Liver (tissue), 9 donors: ENCODE results near the gene PER2. TPM values are rescaled to one million over a fixed set of nuclear protein-coding genes. Genes with fewer than 3 reads are reported as not detected.

Experiments used
- DNase-seq: peaks from one replicate; pipeline ENCODE4 v3.0.0-alpha.2; 2017; ENCODE audit warnings: low spot score
- H3K27ac ChIP-seq, 2 donors: one replicate each; pipeline ENCODE4 v1.7.0; 2013; ENCODE audit warnings: inconsistent platforms in 2 of 2, low read length in 2 of 2, control low read depth in 1 of 2, low read depth in 1 of 2, mild to moderate bottlenecking in 1 of 2
- H3K27me3 ChIP-seq, 4 donors: one replicate each; pipeline versions ENCODE4 v1.6.1 to v1.7.0; 2013; ENCODE audit warnings: low read length in 3 of 4, inconsistent platforms in 1 of 4, mild to moderate bottlenecking in 1 of 4, moderate library complexity in 1 of 4; ENCODE audit not compliant: control insufficient read depth in 4 of 4, insufficient read depth in 4 of 4
- H3K36me3 ChIP-seq, 4 donors: one replicate each; pipeline versions ENCODE4 v1.6.1 to v1.7.0; 2013; ENCODE audit warnings: low read length in 3 of 4, mild to moderate bottlenecking in 3 of 4, low read depth in 1 of 4, moderate library complexity in 1 of 4; ENCODE audit not compliant: control insufficient read depth in 4 of 4, insufficient read depth in 3 of 4
- H3K4me1 ChIP-seq, 4 donors: one replicate each; pipeline versions ENCODE4 v1.6.1 to v1.7.0; 2013; ENCODE audit warnings: low read length in 3 of 4, mild to moderate bottlenecking in 3 of 4, moderate library complexity in 1 of 4; ENCODE audit not compliant: control insufficient read depth in 4 of 4, insufficient read depth in 4 of 4
- H3K4me3 ChIP-seq, 3 donors: one replicate each; pipeline versions ENCODE4 v1.6.1 to v1.7.0; 2013; ENCODE audit warnings: low read length in 3 of 3, control low read depth in 1 of 3, low read depth in 1 of 3, mild to moderate bottlenecking in 1 of 3
- H3K9ac ChIP-seq, 2 donors: one replicate each; pipeline ENCODE4 v1.7.0; 2013; ENCODE audit warnings: low read length in 2 of 2, mild to moderate bottlenecking in 2 of 2, moderate library complexity in 2 of 2, control low read depth in 1 of 2, low read depth in 1 of 2
- H3K9me3 ChIP-seq, 4 donors: one replicate each; pipeline versions ENCODE4 v1.6.1 to v1.7.0; 2013; ENCODE audit warnings: low read length in 3 of 4; ENCODE audit not compliant: control insufficient read depth in 4 of 4
- CTCF ChIP-seq: fragments of 150-350 bp; IDR thresholded peaks from 2 replicates; pipeline ENCODE4 v1.5.1; 2017; ENCODE audit warnings: improper control_type of control experiment, low read depth, low read length; ENCODE audit not compliant: missing input control
- EGR1 ChIP-seq, 2 donors: IDR thresholded peaks; 2 replicates each; pipeline ENCODE4 v1.6.1; 2016 to 2018; ENCODE audit warnings: antibody characterized with exemption in 2 of 2, low read depth in 2 of 2
- FOXA1 ChIP-seq: IDR thresholded peaks from 2 replicates; pipeline ENCODE4 v1.6.1; 2016; ENCODE audit warnings: antibody characterized with exemption
- FOXA2 ChIP-seq: IDR thresholded peaks from 2 replicates; pipeline ENCODE4 v1.6.1; 2016; ENCODE audit warnings: antibody characterized with exemption
- GABPA ChIP-seq, 2 donors: IDR thresholded peaks in 1 of 2; conservative IDR thresholded peaks in 1 of 2; 2 replicates each; pipeline ENCODE4 v1.6.1; 2016; ENCODE audit warnings: antibody characterized with exemption in 2 of 2, mild to moderate bottlenecking in 1 of 2, moderate library complexity in 1 of 2
- HNF4A ChIP-seq, 2 donors: conservative IDR thresholded peaks; 2 replicates each; pipeline ENCODE4 v1.6.1; 2016; ENCODE audit warnings: antibody characterized with exemption in 2 of 2, mild to moderate bottlenecking in 2 of 2
- HNF4G ChIP-seq: IDR thresholded peaks from 2 replicates; pipeline ENCODE4 v1.6.1; 2016; ENCODE audit warnings: antibody characterized with exemption
- JUND ChIP-seq, 2 donors: IDR thresholded peaks; 2 replicates each; pipeline ENCODE4 v1.6.1; 2016; ENCODE audit warnings: antibody characterized with exemption in 2 of 2
- MAX ChIP-seq: IDR thresholded peaks from 2 replicates; pipeline ENCODE4 v1.6.1; 2016; ENCODE audit warnings: antibody characterized with exemption
- NR2F2 ChIP-seq: IDR thresholded peaks from 2 replicates; pipeline ENCODE4 v1.6.1; 2016; ENCODE audit warnings: antibody characterized with exemption
- RAD21 ChIP-seq, 2 donors: IDR thresholded peaks; 2 replicates each; pipeline ENCODE4 v1.6.1; 2016; ENCODE audit warnings: antibody characterized with exemption in 2 of 2, mild to moderate bottlenecking in 2 of 2
- REST ChIP-seq: IDR thresholded peaks from 2 replicates; pipeline ENCODE4 v1.6.1; 2016; ENCODE audit warnings: antibody characterized with exemption, mild to moderate bottlenecking
- TAF1 ChIP-seq: conservative IDR thresholded peaks from 2 replicates; pipeline ENCODE4 v1.6.1; 2016; ENCODE audit warnings: antibody characterized with exemption, mild to moderate bottlenecking
- YY1 ChIP-seq: IDR thresholded peaks from 2 replicates; pipeline ENCODE4 v1.6.1; 2016; ENCODE audit warnings: antibody characterized with exemption, mild to moderate bottlenecking
- WGBS: extraction: QIAGEN DNeasy Blood & Tissue Kit; methylation state at CpG from one replicate; pipeline ENCODE4 v1.1.7; 2013; 5-methylcytosine and 5-hydroxymethylcytosine counted together
- polyA plus RNA-seq, 2 donors: library from polyadenylated mRNA; stranded (reverse) in 1 of 2; unstranded in 1 of 2; fragments of 200-250 nt in 1 of 2; fragments of >200 nt in 1 of 2; fragmentation: Nextera tagmentation in 1 of 2; extraction: Ambion mirVana in 1 of 2; gene quantifications; one replicate each; pipeline versions ENCODE4 v1.2.1 to v1.2.3, GENCODE V29; 2013 to 2015
- total RNA-seq, 2 donors: library from RNA; depleted of rRNA; stranded (reverse); fragments of >200 nt; gene quantifications; one replicate each; pipeline ENCODE4 v1.2.3, GENCODE V29; 2014
- TF ChIP-seq, protein P1 (sequence below): IDR thresholded peaks from 2 replicates; pipeline ENCODE4 v1.6.1; 2016; ENCODE audit warnings: antibody characterized with exemption
- TF ChIP-seq, protein P2 (sequence below): IDR thresholded peaks from 2 replicates; pipeline ENCODE4 v1.6.1; 2016; ENCODE audit warnings: antibody characterized with exemption
- donor health status: healthy.
- donor health status: healthy.
- donor health status: healthy.
- donor health status: healthy.
- donor health status: healthy.

Gene PER2
- total and polyA plus RNA-seq, 4 donors, result 1.1 to 12.5 (median 4.1) TPM

- TF ChIP-seq GABPA (IDR thresholded peaks at IDR 0.05 in 1 of 2, conservative IDR thresholded peaks at IDR 0.05 in 1 of 2) (no peak), EGR1 (IDR thresholded peaks at IDR 0.05; ENCODE audit: low read depth in 2 of 2) (no peak)
- Histone ChIP-seq H3K27me3 (no peaks in the 10 kb centered on the region), H3K27ac (no peak overlapping the region), H3K9ac (no peak overlapping the region), H3K9me3 (no peaks in the 10 kb centered on the region), H3K4me3 (no peak overlapping the region), H3K36me3 (peaks cover 4 to 19% (median 14%) of the 10 kb centered on the region in 4 donors), H3K4me1 (peaks cover 0 to 7% (median 3%) of the 10 kb centered on the region in 4 donors)
- 95% methylated on average over 5 of the region's 5 CpGs for WGBS
- DNase-seq, result no peak
Measured at GRCh38 chr2:238331916-238332315, 43.5 kb upstream of the PER2 start.

DNA sequence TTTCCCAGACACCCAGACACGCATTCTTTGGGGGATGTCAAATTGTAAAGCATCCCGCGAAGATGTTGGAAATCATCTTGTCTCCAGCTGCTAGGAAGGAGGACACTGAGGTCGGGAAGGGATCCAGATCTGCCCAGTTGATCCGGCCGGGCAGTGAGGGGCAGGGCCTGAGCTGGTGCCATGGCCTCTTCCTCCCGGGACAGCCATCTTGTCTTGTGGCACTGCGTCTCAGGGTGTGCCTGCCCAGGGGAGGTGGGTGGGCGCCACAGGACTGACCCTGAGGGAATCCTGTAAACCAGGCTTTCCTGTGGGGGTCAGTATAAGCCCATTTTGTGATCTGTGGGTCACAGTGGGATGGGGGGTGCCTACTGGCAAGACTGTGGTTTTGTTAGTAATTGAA, 42.0 kb upstream of the PER2 start:
- TF ChIP-seq, protein P1, sequence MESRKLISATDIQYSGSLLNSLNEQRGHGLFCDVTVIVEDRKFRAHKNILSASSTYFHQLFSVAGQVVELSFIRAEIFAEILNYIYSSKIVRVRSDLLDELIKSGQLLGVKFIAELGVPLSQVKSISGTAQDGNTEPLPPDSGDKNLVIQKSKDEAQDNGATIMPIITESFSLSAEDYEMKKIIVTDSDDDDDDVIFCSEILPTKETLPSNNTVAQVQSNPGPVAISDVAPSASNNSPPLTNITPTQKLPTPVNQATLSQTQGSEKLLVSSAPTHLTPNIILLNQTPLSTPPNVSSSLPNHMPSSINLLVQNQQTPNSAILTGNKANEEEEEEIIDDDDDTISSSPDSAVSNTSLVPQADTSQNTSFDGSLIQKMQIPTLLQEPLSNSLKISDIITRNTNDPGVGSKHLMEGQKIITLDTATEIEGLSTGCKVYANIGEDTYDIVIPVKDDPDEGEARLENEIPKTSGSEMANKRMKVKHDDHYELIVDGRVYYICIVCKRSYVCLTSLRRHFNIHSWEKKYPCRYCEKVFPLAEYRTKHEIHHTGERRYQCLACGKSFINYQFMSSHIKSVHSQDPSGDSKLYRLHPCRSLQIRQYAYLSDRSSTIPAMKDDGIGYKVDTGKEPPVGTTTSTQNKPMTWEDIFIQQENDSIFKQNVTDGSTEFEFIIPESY, result no peak
- no peak for TF ChIP-seq REST
- no peak for TF ChIP-seq FOXA2
- TF ChIP-seq YY1, result no peak
- no peak for TF ChIP-seq HNF4A (conservative IDR thresholded peaks at IDR 0.05)
- TF ChIP-seq MAX, result no peak
- no peak for TF ChIP-seq NR2F2
- TF ChIP-seq HNF4G, result no peak
- TF ChIP-seq GABPA (IDR thresholded peaks at IDR 0.05 in 1 of 2, conservative IDR thresholded peaks at IDR 0.05 in 1 of 2), result no peak
- no peak for TF ChIP-seq RAD21 (IDR thresholded peaks at IDR 0.05)
- no peak for TF ChIP-seq JUND (IDR thresholded peaks at IDR 0.05)
- TF ChIP-seq FOXA1, result no peak
- no peak for TF ChIP-seq TAF1
- no peak for TF ChIP-seq CTCF
- TF ChIP-seq, protein P2, sequence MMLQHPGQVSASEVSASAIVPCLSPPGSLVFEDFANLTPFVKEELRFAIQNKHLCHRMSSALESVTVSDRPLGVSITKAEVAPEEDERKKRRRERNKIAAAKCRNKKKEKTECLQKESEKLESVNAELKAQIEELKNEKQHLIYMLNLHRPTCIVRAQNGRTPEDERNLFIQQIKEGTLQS, result no peak
- no peak for DNase-seq
- Histone ChIP-seq H3K9ac (no peak overlapping the region), H3K9me3 (no peaks in the 10 kb centered on the region), H3K4me1 (no peaks in the 10 kb centered on the region), H3K4me3 (no peak overlapping the region), H3K27me3 (no peaks in the 10 kb centered on the region), H3K27ac (no peak overlapping the region), H3K36me3 (peaks cover 4 to 24% (median 14%) of the 10 kb centered on the region in 4 donors)
- 98% methylated on average over 9 of the region's 9 CpGs for WGBS
